ENCODE measurements around the gene GSDME.
"Not testable (repeated sequence)": the region's sequence is repeated elsewhere in the genome, so short reads cannot be mapped to it uniquely, and the experiment has no call there.

Gene GSDME

DNA sequence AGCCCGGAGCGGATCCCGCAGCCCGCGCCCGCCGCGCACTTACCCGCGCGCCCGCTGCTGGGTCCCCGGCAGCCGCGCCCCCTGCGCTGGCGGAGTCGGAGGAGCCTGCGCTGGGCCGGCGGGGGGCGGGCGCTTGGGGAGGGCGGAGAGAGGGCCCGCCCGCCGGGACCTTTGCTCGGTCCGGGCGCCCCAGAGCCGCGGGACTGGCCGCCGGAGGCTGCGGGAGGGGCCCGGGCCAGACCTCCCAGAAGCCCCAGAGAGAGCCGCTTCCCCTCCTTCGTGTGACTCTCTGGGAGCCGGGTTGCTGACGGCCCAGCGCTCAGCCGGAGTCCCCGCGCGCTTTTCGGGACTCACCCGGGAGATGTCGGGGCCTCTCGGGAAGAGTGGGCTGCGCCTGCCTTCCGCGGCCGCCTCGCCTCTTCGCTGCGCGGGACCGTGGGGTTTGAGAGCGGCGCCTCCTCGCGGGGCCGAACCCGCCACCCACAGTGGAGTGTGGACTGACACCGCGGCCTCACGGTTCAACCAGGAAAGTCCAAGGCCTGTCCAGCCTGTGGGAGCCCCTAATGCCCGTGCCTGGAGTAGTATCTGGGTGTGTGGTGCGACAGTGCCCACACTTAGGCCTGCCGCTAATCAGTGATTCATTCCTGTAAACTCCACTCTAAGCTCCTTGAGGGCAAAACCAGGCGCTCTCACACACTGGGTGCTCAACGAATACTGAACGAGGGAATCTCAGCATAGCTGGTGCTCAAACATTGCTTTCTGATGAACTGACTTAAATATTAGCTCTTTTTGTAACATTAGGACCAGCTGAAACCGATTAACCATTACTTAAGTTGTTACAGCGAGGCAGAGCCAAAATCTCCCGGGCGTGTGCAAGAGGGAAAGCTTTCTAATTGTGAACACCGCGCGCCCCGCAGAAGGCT, at the start of gene GSDME:
GSDME (minus strand) TSS at position 112 of the 923 bp plus-strand sequence. CDS start 7,690 bp downstream, outside the sequence.
- DNase-seq, result no peak

DNA sequence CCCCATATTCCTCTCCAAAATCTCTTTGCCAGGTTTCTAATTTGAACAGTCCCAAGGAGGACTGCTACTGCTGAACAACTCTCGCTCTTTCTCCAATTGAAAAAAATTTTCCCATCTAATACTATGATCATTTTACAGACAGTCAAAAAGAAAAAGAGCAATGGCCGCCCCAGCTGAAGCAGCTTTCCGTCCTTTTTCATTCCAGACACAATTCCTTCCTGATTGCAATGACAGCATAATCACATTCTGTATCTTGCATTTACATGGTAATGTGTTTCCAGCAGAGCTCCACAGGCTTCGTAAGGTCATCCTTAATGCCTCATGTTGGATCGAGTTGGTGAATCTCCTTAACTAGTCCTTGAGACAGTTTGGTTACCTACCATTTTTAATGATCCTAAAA, 45.0 kb upstream of the GSDME start:
- no peak for DNase-seq

DNA sequence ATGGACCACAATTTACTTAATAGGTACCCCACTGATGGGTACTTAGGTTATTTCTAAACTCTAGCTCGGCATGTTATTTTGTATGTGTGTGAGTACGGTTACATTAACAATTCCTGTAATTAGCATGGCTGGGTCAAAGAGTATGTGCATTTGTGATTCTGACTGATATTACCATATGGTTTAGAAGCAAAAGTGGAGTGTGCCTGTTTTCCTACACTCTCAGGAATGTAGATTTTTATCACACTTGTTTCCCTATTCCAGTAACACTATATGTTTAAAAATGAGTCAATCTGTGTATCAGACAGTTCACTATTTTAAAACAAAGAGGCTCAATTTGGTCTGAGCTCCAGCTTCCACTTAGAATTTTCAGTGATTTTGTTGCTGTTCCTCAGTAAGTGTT, 44.6 kb upstream of the GSDME start:
- no peak for DNase-seq

DNA sequence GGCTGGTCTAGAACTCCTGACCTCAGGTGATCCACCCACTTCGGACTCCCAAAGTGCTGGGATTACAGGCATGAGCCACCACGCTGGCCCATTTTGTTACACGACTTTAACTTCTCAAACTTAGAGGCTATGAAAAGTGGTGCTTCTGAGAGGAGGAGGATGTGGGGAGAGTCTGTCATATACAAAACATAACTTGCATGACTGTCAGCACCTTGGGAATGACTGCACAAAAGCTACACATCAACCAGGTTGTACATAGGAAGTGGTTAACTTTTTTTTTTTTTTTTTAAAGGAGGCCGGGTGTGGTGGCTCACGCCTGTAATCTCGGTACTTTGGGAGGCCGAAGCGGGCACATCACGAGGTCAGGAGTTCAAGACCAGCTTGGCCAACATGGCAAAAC, 43.4 kb upstream of the GSDME start:
- DNase-seq, result no peak

DNA sequence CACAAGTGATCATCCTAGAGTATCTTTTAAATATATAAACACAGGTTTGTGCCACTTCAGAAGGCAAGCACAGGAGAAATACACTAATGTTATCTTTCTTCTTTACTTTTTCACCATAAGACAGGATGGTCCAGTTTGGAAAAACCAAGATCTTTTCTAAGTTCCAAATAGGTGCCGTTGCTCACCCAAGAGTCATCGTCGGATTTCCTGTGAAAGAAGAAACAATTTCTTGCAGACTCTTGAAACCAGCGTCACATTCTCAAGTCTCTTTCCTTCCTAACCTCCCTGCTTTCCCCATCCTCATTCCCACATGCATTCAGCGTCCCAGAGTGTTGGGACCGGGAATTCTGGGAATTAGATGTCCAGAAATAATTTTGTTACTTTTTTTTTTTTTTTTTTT, 42.8 kb upstream of the GSDME start:
- DNase-seq, result no peak

DNA sequence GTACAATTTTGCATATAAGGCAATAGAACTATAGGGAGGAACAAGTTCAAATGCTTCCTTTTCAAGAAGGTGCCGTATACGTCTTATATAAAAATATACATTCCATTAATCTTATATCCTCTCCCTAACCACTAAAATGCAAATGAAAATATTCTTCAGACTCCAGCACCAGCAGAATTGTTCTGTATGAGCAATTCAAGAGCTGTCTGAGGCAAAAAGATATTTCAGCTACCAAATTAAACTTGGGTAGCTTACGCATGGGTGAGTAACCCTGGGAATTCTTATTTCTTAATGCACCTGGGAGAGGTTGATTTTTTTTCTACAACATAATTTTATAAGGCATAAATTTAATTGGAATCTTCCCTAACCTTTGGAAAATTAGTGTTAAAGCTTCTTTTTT, 42.2 kb upstream of the GSDME start:
- DNase-seq, result no peak

DNA sequence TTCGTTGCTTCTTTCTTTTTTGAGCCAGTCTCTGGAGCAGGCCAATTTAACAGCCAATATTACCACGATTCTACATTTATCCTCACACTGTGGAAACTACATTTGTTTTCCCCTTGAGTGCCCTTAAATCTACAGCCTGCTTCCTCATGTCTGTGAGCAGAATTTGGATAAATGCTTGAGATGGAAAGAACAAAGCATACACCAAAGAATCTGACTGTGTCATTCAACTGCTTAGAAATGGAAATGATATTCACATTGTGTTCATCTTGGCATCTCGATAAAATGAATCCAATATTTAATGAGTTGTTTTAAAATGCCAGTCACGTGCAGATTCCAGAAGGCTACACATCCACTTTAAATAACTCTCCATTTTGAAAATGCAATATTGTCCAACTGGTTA, 41.0 kb upstream of the GSDME start:
- DNase-seq, result no peak

DNA sequence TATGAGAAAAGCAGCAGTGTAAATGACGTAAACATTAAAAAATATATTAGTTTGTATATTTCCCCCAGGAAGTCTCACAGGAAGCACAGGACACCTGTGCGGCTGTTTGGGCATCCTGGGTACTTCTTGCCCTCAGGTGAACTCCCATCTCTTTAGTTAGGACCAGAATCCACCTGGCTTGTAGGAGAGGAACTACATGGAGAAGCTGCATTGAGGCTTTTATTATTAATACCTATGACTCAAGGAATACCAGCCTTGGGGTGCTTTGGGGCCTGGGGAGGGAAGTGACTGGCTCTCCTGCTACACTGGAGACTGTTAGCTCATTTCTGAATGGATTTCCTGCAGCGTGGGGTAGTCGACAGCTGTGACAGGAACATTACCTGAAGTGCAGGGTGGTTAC, 40.0 kb upstream of the GSDME start:
- no peak for DNase-seq

DNA sequence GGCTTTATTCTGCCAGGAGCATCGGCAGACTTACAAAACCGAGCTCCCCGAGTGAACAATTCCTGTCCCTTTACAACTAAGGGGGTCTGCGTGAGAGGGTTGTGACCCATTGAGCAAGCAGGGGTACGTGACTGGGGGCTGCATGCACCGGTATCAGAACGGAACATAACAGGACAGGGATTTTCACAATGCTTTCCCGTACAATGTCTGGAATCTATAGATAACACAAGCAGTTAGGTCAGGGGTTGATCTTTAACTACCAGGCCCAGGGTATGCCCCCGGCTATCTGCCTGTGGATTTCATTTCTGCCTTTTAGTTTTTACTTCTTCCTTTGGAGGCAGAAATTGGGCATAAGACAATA, 38.1 kb upstream of the GSDME start:
- no peak for DNase-seq

DNA sequence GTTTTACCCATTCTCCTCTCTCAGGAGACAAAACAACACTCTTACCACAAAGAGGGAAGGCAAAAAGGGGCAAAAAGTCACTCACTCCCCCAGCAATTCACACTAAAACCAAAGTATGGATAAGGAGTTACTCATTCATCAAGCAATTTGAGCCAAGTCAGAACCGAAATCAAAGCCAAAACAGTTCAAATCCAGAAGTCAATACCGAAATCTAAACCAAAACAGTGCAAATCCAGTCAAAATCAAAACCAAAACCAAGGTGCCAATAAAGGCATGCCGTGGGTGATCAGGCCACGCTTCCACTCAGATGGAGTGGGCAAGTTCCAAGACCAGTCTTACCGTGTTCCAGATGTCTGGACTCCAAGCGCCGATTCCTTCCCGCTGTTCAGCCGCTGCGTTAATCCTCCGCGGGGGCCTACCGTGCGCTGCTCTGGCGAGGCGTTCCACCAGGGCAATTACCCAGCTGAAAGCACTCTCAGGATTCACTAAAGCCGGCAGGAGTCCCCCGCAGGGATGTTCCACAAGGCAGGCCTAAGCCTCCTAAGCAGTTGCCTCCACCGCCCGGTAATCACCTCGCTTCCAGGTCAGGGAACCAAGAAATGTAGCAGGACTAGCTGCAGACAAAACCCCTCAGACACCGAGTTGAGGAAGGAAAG, 37.6 kb upstream of the GSDME start:
- DNase-seq, result not testable (repeated sequence)

DNA sequence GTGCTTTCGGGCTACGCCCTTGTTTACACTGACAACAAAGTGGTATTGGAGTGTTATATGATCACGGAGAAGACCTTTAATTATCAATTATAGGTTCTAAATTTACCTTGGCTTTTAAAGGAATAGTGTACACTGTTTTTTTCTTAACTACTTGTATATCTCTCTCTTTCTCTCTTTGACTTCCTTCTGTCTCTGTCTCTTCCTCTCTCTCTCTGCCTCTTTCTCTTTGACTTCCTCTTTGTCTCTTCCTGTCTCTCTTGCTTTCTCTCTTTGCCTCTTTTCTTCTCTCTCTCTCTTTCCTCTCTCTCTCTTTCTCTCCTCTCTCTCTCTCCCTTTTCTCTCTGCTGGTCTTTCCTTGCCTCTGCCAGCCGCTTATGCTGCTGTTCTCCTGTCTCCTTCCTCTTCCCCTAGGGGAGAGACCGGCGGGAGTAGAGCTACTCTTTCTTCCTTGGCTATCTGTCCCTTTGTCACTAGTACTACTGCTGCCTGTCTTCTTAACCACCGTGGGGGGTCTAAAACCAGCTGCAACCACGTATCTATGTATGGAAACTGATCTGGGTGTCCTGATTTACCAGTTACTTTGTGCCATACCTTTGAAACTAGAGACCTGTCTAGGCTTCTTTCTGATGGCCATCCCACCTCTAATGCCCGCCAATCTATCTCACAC, 36.9 kb upstream of the GSDME start:
- DNase-seq, result no peak

DNA sequence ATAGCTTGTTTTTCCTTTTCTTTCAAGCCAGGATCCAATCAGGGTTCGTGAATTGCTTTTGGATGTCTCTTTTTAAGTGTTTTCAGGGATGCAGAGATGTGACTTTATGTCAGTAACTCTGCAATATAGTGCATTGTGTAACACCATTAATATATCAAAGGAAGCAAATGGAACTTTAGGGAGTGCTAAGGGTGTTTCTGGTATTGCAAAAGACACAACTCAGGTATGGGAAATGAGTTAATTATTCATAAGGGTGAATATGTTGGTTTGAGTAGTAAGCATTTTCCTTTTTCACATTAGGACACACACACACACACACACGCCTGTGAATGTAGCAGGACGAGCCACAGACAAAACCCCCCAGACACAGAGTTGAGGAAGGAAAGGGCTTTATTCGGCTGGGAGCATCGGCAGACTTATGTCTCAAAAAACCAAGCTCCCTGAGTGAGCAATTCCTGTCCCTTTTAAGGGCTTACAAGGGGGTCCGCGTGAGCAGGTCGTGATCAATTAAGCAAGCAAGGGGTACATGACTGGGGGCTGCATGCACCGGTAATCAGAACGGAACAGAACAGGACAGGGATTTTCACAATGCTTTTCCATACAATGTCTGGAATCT, 31.8 kb upstream of the GSDME start:
- DNase-seq, result no peak

DNA sequence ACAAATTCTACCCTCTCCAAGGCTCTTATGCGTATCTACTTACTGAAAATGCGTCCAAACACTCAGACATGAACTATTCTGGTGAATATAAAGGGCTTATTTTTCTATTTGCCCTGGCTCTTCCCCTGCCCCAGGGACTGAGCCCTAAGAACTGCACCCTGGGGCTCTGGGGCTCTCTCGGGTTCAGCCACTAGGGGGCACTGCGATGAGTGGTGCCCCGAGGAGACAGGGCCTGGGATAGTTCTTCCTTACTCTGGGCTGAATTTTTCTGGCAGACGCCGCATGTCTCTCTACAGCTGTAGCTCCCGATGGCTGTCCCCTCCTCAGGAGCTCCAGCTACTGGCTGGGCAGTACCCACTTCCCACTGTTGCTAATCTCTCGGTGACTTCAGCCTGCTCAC, 30.8 kb upstream of the GSDME start:
- DNase-seq, result no peak

DNA sequence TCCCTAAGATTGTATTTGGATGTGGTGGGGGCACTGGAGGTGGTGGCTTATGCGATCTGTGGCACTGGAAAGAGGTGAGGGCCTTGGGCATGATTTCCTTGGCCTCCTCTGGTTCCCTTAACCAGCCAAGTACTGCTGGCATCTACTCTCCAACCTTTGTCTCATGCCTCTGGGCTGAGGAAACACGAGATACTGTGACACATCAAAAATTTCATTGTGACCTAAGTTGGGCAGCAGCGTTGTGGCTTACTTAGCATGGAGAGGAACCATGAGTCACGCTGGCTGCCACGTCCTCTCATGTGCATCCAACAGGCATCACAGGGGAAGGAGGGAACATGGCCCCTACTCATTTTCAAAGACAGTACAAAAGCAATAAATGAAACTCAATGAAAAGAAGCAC, 29.7 kb upstream of the GSDME start:
- no peak for DNase-seq

DNA sequence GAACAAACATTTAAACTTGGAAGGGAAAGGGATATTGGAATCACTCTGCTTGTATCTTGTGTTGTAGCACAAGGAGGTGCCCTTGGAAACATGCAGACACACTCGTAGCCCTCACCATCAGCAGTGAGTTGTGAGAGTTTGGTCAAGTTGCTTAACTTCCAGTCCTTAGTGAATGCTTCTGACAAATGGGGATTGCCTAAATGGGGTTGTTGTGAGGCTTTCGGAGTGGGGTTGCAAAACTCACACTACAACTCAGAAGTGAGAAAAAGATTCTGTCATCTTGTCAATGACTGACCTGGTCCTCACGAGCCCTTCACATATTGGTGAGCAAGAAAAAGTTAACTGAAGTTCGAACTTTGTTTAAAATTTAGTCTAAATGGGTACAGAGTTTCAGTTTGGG, 29.0 kb upstream of the GSDME start:
- no peak for DNase-seq

DNA sequence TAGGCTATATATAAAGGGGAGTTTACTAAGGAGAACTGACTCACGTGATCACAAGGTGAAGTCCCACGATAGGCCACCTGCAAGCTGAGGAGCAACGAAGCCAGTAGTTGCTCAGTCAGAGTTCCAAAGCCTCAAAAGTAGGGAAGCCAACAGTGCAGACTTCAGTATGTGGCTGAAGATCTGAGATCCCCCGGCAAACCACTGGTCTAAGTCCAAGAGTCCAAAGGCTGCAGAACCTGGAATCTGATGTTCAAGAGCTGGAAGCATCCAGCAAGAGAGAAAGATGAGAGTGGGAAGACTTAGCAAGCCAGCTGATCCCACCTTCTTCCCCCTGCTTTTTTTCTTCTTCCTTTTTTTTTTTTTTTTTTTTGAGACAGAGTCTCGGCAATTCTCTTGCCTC, 27.0 kb upstream of the GSDME start:
- DNase-seq, result no peak

DNA sequence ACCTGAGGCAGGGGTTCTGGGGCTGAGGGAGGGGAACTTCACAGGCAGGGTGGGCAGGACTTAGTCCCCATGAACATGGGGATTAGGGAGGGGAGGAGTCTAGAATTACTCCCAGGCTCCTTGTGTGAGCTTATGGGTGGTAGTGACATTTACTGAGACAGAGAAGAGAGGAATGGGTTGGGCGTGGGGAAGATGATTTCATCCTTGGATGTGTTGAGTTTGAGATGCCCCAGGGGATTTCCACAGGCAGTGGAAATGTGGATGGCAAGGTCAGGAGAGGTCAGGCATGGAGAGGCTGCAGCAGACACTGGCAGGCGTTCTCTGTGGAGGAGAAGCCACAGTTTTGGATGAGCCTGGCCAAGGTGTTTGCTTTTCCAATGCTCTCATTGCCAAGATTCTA, 26.4 kb upstream of the GSDME start:
- DNase-seq, result no peak

DNA sequence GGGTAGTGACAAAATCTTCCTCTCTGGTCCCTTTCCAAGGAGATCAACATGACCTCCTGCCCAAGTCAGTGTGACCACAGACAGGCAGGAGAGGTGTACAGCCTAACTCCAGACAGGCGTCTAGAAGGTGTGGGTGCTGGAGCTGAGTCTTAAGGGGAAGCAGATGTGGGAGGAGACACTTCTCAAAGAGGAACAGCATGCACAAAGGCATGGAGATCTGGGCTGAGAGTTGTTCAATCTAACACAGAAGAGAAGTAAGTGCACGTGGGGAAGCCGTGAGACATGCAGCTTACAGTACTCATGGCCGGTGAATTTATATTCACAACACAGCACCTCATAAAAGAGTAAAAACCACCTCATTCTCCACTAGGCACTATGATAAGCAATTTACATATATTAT, 23.8 kb upstream of the GSDME start:
- no peak for DNase-seq

DNA sequence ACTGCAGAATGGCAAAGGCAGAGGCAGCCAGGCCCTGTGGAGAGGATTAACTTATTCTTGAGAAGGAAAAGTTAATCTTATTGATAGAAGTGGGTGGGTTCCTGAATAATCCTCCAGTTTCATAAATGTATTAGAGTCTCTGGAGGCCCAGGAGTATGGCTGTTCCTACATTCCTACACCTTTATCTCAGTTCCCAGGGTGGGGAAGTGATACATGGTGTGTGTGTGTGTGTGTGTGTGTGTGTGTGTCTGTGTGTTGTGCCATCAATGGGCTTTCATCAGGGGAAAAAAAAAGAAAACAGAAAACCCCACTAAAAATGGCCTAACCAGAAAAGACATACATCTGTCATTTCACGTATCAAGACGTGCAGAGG, 22.0 kb upstream of the GSDME start:
- DNase-seq, result no peak

DNA sequence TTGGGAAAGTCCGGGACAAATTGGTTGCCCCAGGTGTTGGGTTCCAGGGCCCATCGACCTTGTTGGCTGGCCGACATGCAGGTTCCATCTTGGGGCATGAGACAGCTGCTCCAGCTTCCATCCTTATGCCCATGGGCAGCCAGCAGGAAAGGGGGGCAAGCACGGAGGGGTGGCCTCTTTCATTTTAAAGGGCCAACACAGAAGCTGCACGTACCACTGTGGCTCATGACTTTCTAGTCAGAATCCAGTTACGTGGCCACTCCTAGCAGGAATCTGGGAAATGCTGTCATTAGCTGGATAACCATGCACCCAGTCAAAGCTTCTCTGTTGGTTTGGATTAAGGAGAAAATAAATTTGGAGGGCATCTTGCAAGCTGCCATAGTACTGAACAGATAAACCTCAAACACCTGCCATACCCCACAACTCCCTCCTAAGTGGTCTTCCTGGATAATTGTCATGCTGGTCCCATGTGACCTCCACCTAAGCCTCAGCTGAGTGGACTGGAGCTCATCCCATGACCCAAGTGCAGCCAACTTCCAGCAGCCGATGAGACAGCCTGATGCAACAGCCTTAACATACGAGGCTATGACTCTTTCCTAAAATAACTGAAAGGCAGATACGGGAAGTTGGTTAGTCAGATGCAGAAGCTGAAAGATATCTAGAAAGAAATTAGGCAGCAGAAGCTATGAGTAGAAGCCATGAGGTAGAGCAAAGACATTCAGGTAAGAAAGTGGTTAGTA, 21.4 kb upstream of the GSDME start:
- DNase-seq, result no peak

DNA sequence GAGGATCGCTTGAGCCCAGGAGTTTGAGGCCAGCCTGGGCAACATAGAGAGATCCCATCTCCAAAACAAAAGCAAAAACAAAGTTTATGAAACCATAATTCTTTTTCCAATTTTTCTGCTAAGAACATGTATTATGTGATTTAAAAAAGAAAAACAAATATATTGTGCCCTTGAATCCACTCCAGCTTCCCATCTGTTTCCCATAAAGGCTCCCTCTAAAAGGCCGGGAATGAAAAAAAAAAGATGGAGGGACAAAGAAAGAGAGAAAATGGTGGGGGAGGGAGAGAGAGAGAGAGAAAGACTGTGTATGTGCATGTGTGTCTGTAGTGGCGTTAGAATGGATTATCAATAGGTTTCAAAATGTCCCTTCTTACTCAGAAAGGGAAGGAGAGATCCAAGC, 20.5 kb upstream of the GSDME start:
- DNase-seq, result no peak

DNA sequence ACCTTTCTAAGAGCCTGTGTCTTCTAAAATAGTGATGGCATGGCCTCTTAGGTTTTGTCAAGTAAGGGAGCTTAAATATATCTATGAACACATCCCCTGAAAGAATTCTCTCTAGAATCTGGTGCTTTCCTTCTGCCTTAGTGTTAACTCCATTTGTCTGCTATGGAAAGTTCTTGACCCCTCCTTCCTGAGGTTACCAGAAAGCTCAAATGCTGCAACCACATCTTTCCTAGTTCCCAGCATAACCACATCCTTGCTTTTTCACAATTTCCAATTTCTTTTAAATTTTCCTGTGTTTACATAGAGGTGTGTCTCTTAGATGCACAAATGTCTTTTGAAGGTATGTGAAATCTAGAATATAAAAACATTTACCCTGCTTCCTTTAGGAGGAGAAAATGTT, 16.4 kb upstream of the GSDME start:
- DNase-seq, result no peak

DNA sequence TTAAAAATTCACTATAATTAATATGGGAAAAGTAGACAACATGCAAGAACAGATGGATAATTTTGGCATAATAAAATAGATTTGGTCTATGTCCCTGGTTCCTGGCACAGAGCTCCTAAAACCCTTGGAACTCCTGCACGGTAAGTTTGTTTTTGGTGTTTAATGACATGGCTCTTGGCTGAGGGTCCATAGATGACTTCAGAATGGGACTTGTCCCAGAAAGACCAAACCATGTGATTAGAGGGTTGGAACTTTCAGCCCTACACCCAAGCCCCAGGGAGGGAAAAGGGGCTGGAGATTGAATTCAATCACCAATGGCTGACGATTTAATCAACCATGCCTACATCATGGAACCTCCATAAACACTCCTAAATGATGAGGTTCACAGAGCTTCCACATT, 12.6 kb upstream of the GSDME start:
- no peak for DNase-seq

Data from NCI-H774 (cell line).